Sigmoid colon (tissue), 7 donors: ENCODE data around the gene BCAN. TPM values are rescaled to one million over a fixed set of nuclear protein-coding genes. Genes with fewer than 3 reads are reported as not detected.

Source experiments
- DNase-seq: peaks from one replicate; pipeline ENCODE4 v3.0.0-alpha.2; 2019
- H3K27ac ChIP-seq, 4 donors: fragments of 200-600 bp; sonication (generic); one replicate each; pipeline ENCODE4 v1.5.1; 2016 to 2019; ENCODE audit warnings: mild to moderate bottlenecking in 1 of 4
- H3K27me3 ChIP-seq, 3 donors: fragments of 200-600 bp; sonication (generic); one replicate each; pipeline ENCODE4 v1.5.1; 2019; ENCODE audit warnings: mild to moderate bottlenecking in 1 of 3
- H3K36me3 ChIP-seq, 4 donors: fragments of 200-600 bp; sonication (generic); one replicate each; pipeline ENCODE4 v1.5.1; 2016 to 2019
- H3K4me1 ChIP-seq, 4 donors: fragments of 200-600 bp; sonication (generic); one replicate each; pipeline ENCODE4 v1.5.1; 2017 to 2019
- H3K4me3 ChIP-seq, 4 donors: fragments of 200-600 bp; sonication (generic); one replicate each; pipeline ENCODE4 v1.5.1; 2017 to 2019; ENCODE audit warnings: mild to moderate bottlenecking in 2 of 4, moderate library complexity in 1 of 4
- H3K9me3 ChIP-seq, 4 donors: fragments of 200-600 bp in 3 of 4; sonication (generic) in 3 of 4; one replicate each; pipeline versions ENCODE4 v1.5.1 to v1.6.1; 2013 to 2019
- CTCF ChIP-seq, 4 experiments: fragments of 450-650 bp in 3 of 4; fragments of 200-600 bp in 1 of 4; IDR thresholded peaks; one replicate each; pipeline ENCODE4 v1.5.1; 2016 to 2019; ENCODE audit warnings: antibody characterized with exemption in 4 of 4, mild to moderate bottlenecking in 3 of 4, moderate library complexity in 2 of 4
- EP300 ChIP-seq, 4 donors: sonication (generic); formaldehyde crosslinking; IDR thresholded peaks; one replicate each; pipeline ENCODE4 v1.6.1; 2017; ENCODE audit warnings: antibody characterized with exemption in 4 of 4
- POLR2A ChIP-seq, 2 donors: fragments of 450-650 bp; IDR thresholded peaks; one replicate each; pipeline ENCODE4 v1.6.1; 2016; ENCODE audit warnings: antibody characterized with exemption in 2 of 2, mild to moderate bottlenecking in 2 of 2, moderate library complexity in 2 of 2
- POLR2AphosphoS5 ChIP-seq, 4 donors: sonication (generic); formaldehyde crosslinking; IDR thresholded peaks; one replicate each; pipeline ENCODE4 v1.6.1; 2017; ENCODE audit warnings: antibody characterized with exemption in 4 of 4
- WGBS, 2 donors: extraction: QIAGEN DNeasy Blood & Tissue Kit; methylation state at CpG; one replicate each; pipeline ENCODE4 v1.1.7; 2013; 5-methylcytosine and 5-hydroxymethylcytosine counted together
- intact Hi-C: fragments of 100-400 bp; cut with DNase I; formaldehyde crosslinking; loops from one replicate; pipeline ENCODE4 v1.15.1; 2023
- polyA plus RNA-seq, 3 donors: library from polyadenylated mRNA; stranded (reverse); fragments of 200-250 nt; gene quantifications; one replicate each; pipeline ENCODE4 v1.2.3, GENCODE V29; 2013
- total RNA-seq, 4 donors: library from RNA; depleted of rRNA; stranded (reverse); fragments of >200 nt; gene quantifications; one replicate each; pipeline ENCODE4 v1.1.0, GENCODE V29; 2016
- donor health status: healthy with polysubstance abuse.
- donor health status: Bipolar disorder and iron deficiency.
- donor health status: healthy.

The BCAN gene
- total RNA-seq (1 to 10 TPM in 3 of 4 donors, not detected in 1; 2.0 to 2.9 (median 2.3) TPM), polyA plus RNA-seq (under 1 TPM in 1 of 3 donors, not detected in 2; 0.12 TPM)

GRCh38 chr1:156641761-156642264, at the start of gene BCAN:
TSS of gene BCAN (plus strand) at chr1:156642117. CDS start at chr1:156646055, 3,938 bp downstream.
- peak; percentile 75 for DNase-seq
- Histone ChIP-seq H3K4me1 (peaks cover 0 to 18% (median 15%) of the 10 kb centered on the region in 4 donors), H3K9me3 (no peaks in the 10 kb centered on the region), H3K27me3 (peaks cover 31 to 97% (median 88%) of the 10 kb centered on the region in 3 donors), H3K27ac (no peak within 1 kb of the TSS), H3K36me3 (no peaks in the 10 kb centered on the region), H3K4me3 (peak within 1 kb of the TSS; percentile 1 to 47 (median 38))
- WGBS, 2 donors = 3 to 22% methylated on average over 46 of the region's 46 CpGs
- TF ChIP-seq CTCF (IDR thresholded peaks at IDR 0.05) (no peak), EP300 (IDR thresholded peaks at IDR 0.05) (no peak), POLR2AphosphoS5 (IDR thresholded peaks at IDR 0.05) (no peak), POLR2A (IDR thresholded peaks at IDR 0.05) (no peak)
- intact Hi-C loops = no loop called here

GRCh38 chr1:156592158-156592909, 49.6 kb upstream of the BCAN start:
- H3K4me1 ChIP-seq = peaks cover 0 to 17% (median 10%) of the 10 kb centered on the region in 4 donors
- H3K27me3 ChIP-seq = no peaks in the 10 kb centered on the region
- peak overlapping the region; percentile 54 to 83 (median 68) for H3K4me3 ChIP-seq
- H3K27ac ChIP-seq = peak overlapping the region; percentile 87 to 95 (median 90)
- DNase-seq = no peak
- peaks cover 0 to 46% (median 12%) of the 10 kb centered on the region in 4 donors for H3K36me3 ChIP-seq
- H3K9me3 ChIP-seq = no peaks in the 10 kb centered on the region
- TF ChIP-seq EP300 (IDR thresholded peaks at IDR 0.05) (no peak), POLR2A (IDR thresholded peaks at IDR 0.05) (no peak), POLR2AphosphoS5 (IDR thresholded peaks at IDR 0.05) (no peak), CTCF (IDR thresholded peaks at IDR 0.05) (no peak)
- WGBS, 2 donors = 37 to 52% methylated on average over 16 of the region's 16 CpGs
- intact Hi-C loops = loop anchor here (5.0 kb wide), 1 partner anchor 80 kb away; no protein-coding TSS in a partner anchor

GRCh38 chr1:156592910-156593660, 48.8 kb upstream of the BCAN start:
- peaks cover 0 to 17% (median 10%) of the 10 kb centered on the region in 4 donors for H3K4me1 ChIP-seq
- peak overlapping the region in 3 of 4 donors; percentile 89 to 95 (median 90) for H3K27ac ChIP-seq
- intact Hi-C loops = loop anchor here (5.0 kb wide), 1 partner anchor 81 kb away; no protein-coding TSS in a partner anchor
- H3K36me3 ChIP-seq = peaks cover 0 to 53% (median 14%) of the 10 kb centered on the region in 4 donors
- no peaks in the 10 kb centered on the region for H3K27me3 ChIP-seq
- H3K4me3 ChIP-seq = no peak overlapping the region
- 79 to 85% methylated on average over 8 of the region's 8 CpGs for WGBS, 2 donors
- no peak for DNase-seq
- no peaks in the 10 kb centered on the region for H3K9me3 ChIP-seq
- no peak for TF ChIP-seq POLR2AphosphoS5 (IDR thresholded peaks at IDR 0.05)
- no peak for TF ChIP-seq CTCF (IDR thresholded peaks at IDR 0.05)
- TF ChIP-seq EP300 (IDR thresholded peaks at IDR 0.05) = no peak

- no peaks in the 10 kb centered on the region for H3K27me3 ChIP-seq
- 88 to 89% methylated on average over 8 of the region's 8 CpGs for WGBS, 2 donors
- H3K27ac ChIP-seq = no peak overlapping the region
- no peak for TF ChIP-seq POLR2AphosphoS5 (IDR thresholded peaks at IDR 0.05)
- TF ChIP-seq CTCF (IDR thresholded peaks at IDR 0.05) = no peak
- TF ChIP-seq POLR2A (IDR thresholded peaks at IDR 0.05) = no peak
- TF ChIP-seq EP300 (IDR thresholded peaks at IDR 0.05) = no peak
- intact Hi-C loops = loop anchor here (5.0 kb wide), 1 partner anchor 81 kb away; no protein-coding TSS in a partner anchor
- no peak overlapping the region for H3K4me3 ChIP-seq
- H3K9me3 ChIP-seq = no peaks in the 10 kb centered on the region
- peaks cover 0 to 59% (median 16%) of the 10 kb centered on the region in 4 donors for H3K36me3 ChIP-seq
- H3K4me1 ChIP-seq = peaks cover 0 to 17% (median 10%) of the 10 kb centered on the region in 4 donors
- DNase-seq = no peak
Observed at GRCh38 chr1:156593661-156593989, 48.3 kb upstream of the BCAN start.
